Pons (tissue), 1 donor: ENCODE data around the gene SERP2.

ENCODE experiments used
- DNase-seq: peaks from one replicate; pipeline ENCODE4 v3.0.0-alpha.2; 2016; ENCODE audit warnings: low spot score

SERP2 gene

DNA sequence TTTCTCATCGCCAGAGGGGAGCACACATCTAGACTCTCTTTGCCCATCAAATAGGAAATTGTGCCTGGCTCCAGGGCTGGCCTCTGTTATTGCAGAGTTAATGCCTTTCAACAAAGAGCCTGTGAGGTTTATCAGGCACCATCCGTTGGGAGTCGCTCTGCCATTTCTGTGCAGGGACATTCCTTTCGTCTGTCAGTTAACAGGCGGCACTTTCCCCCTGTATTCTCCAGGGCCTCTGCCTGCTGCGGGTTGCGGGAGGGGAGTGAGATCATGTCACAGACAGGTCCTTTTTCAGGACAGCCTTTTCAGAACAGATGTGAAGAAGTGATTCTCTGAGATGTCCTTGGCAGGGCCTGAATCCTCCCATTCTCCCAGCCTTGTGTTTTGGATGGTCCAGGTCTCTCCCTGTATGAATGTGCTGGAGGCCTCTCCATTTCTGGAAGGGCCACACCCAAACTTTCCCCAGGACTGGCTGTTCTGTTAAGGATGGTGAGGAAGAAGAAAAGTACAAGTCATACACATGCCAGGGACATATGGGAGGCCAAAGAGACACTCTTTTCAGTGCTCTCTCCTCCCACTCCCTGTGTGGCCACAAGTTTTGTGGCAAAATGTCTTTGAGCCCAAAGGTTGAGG is 14.9 kb downstream of the SERP2 start:
- no peak for DNase-seq

DNA sequence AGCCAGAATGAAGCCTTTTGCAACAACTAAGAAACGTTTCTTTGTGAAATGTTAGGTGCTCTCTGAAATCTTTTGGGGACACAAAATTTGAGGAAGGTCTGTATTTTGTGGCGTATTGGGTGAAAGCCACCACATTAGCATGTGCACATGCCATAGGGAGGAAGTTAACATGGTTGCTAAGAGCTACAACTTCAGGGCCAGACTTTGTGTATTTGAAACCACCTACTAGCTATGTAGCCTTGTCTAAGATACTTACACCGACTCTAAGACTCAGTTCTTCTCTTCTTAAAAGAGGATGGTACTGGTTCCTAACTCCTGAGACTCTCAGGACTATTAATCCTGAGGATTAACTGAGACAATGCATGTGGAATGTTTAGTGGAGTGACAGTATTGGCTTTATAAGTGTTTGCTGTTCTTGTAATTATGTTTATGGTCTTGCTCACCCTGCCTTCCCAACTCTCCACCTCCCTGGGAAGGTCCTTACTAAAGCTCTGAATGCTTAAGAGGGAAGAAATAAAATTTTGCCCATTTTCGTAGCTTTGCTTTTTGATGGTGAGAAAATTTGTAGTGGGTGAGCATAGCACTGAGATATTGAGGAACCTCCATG is 15.5 kb downstream of the SERP2 start:
- no peak for DNase-seq

GRCh38 chr13:44389876-44390275 is 16.3 kb downstream of the SERP2 start:
- no peak for DNase-seq

- no peak for DNase-seq
These were observed 19.8 kb downstream of the SERP2 start for GRCh38 chr13:44393391-44393790.

DNA sequence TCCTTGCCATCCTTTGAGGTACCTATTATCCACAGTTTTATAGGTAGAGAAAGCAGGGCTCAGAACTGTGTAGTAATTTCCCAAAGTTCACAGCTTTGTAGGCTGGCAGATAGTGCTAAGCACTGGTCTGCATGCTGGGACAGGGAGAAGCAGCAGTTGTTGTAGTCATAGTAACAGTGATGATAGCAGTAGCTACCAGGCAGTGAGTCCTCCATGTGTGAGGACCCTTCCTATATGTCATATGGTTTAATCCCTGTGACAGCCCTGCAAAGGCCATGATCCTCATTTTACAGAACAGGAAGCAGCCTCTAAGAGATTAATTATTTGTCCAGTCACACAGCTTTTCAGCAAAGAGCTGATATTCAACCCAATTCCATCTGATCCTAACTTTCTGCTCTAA is 21.0 kb downstream of the SERP2 start:
- DNase-seq, result no peak

DNA sequence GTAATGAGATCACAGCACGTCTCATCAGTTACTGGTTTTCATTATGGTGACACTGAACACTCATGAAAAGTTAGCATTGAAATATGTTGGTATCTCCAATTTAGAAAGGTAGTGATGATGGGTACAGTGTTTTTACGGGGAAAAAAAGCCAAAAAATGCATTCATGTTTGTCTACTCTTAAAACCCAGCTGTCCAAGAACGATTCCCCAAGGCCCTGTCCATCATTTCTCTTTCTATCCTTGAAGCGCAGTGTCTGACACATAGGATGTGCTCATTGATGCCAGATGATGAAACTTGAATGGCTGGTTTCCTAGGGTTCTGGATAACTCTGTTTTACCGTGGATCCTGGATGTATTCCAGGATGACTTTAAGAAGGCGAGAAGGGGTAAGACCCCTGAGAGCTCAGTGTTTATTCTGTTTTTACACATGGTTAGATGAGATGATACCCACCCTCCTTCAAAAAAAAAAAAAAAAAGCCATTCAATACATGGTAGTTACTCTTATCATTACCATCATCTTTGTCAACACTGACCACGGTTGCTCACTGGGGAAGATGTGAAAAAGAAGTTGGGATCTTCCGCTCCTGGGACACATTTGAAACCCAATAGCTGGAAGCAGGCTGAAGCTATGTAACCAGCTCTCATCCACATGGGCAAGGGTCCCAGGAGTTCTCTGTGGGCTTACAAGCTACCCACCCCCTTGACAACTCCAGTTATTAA is 22.5 kb downstream of the SERP2 start:
- DNase-seq, result no peak

- DNase-seq, result no peak
These were observed 23.3 kb downstream of the SERP2 start for GRCh38 chr13:44396701-44397580.

DNA sequence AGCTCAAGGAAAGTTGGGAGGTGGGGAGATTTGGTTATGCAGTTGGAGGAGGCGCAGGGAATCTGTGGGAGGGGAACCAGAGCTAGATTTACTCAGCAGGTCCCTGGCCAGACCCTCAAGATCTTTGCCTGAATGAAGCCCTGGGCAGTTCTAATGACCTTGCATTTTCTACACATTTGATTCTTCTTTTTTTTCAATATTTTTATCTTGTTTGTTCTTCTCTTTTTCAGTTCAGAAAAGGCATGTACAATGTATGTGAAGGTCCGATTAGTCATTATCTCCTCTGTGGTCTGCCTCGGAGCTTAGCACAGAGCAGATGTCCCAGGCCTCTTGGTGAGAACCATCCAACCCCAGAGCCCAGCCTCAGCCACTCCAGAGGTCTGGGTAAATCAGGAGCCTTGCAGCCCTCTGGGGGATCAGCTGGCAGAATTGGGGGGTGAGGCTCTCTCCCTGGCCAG is 24.2 kb downstream of the SERP2 start:
- no peak for DNase-seq

DNA sequence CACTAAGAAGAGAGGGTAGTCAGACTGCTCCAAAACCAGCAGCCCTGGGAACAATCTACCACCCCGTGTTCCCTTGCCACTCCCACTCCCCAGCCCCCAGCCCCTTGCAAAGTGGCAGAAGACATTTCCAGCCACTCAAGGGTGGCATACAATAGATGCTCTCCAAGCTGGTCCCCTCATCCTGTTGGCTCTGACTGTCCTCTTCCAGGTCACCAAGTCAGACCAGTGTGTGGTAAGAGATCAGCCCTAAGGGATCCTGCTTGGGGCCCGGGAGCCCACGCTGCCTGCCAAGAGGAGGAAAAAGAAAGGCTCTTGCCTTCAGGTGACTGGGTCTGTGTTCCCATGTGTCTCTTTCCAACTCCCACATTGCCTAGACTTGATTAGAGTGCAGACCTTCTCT is 25.0 kb downstream of the SERP2 start:
- DNase-seq, result no peak

DNA sequence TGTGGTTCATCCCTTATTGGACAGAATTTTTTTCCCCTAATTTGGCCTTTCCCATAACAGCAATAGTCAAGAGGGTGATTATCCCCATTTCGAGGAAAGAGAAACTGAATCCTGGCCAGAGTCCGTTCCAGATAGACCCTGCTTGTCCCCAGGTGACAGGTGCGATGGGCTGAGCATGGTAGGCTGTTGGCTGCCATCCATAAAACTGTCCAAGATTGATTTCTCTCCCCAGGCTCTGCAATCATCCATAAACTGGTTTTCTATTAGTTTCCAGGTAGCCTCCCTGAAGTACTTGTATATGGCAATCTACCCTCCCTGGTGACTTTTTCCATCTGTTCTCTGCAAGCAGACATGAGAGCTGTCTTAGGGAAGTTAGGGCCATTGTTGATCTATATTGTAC is 25.4 kb downstream of the SERP2 start:
- DNase-seq, result no peak

- no peak for DNase-seq
These were observed 27.1 kb downstream of the SERP2 start for GRCh38 chr13:44400736-44401135.

GRCh38 chr13:44401577-44401976 is 28.0 kb downstream of the SERP2 start:
- DNase-seq, result no peak

- DNase-seq, result no peak
These were observed 29.3 kb downstream of the SERP2 start for GRCh38 chr13:44402899-44403445.

GRCh38 chr13:44403461-44404056 is 29.9 kb downstream of the SERP2 start:
- no peak for DNase-seq

DNA sequence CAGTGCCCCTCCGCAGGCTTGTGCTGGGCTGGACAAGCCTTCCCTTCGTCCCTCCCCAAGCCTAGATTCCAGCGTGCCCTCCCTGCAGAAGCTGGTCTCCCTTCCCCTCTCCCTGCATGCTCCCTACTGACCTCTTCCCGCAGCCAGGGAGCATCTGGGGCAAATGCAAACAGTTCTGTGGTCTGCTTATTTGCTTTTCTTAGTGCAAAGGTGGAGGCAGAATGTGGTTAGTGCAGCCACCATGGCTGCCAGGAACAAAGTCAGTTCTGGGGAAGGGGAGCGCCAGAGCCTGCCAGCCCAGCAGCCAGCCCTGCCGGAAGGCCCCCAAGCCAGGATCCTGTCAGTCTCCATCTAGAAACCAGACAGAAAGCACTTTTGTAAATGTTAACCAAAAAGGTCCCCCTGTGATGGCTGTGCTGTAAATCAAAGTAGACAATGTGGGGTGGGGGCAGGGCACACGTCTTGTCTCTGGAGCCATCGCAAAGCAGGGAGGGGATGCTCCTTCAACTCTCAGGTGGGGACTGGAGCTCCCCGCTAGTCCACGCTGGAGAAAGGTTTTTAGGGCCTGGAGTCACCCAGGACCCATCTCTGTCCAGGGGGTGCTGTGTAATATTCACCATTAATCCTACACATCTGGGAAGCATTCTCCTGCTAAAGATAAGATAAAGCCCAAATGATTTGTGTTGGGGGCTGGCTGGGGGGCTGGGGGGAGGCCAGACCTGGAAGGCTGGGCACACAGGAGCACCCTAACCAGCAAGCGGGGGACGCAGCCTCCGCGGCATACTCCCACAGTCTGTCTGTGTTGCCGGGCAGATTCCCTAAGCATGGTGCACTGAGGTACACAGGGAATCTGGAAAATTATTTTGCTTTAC is 30.9 kb downstream of the SERP2 start:
- no peak for DNase-seq

- no peak for DNase-seq
These were observed 33.0 kb downstream of the SERP2 start for GRCh38 chr13:44406617-44407016.

- DNase-seq, result no peak
These were observed 33.8 kb downstream of the SERP2 start for GRCh38 chr13:44407379-44407778.

GRCh38 chr13:44407891-44408290 is 34.3 kb downstream of the SERP2 start:
- DNase-seq, result no peak

DNA sequence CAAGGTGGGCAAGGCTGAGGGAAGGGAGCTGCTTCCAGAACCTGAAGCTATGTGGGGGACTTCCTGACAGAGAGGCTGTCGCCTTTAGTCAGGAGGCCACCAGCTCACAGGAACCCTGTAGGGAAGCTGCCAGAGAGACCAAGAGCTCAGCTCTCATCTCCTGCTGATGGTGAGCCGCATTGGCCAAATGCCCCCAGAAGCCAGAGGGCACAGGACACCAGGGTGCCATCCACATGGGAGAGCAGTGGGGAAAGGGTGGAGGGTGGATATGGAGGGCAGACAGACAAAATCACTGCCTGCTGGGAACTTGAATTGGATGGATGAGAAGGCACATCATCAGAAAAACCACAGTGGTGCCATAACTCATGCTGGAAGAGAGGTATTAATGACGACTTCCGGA is 36.0 kb downstream of the SERP2 start:
- no peak for DNase-seq

DNA sequence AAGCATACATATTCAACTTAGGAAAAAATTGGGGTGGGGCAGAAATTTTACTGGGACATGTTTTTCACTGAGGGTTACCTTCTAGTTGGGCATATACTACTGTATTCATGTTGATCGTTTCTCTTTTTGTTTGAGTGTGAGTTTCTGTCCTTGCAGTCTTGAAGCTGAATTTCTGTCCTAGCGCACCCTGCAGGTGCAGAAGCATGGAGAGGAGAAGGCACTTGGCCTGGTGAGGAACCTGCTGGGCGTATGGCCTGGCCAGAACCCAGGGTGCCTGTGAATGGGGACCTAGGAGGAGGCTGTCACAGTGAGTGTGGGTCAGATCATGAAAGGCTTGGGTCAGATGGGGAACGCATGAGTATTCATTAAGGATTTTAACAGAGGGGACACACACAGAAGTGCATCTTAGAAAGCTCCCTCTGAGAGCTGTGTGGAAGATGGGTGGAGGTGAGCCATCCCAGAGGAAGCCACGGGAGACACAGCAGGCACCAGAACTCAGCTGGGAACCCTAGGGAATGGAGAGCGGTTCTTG is 36.8 kb downstream of the SERP2 start:
- no peak for DNase-seq
